AG09309 (cell line): ENCODE measurements around the gene CPNE4.
"Not testable (repeated sequence)": the region's sequence is repeated elsewhere in the genome, so short reads cannot be mapped to it uniquely, and the experiment has no call there.

Experiments used
- DNase-seq: peaks from one replicate; pipeline ENCODE4 v3.0.0-alpha.2; 2010; ENCODE audit warnings: low read depth
- H3K4me3 ChIP-seq: 2 replicates; pipeline ENCODE4 v1.5.1; 2011; ENCODE audit warnings: mild to moderate bottlenecking, low read depth, low read length, moderate library complexity; ENCODE audit not compliant: control insufficient read depth
- TF ChIP-seq, protein P1 (sequence below): IDR thresholded peaks from 2 replicates; pipeline ENCODE4 v1.5.1; 2011; ENCODE audit warnings: mild to moderate bottlenecking, low read depth, low read length, inconsistent platforms; ENCODE audit not compliant: insufficient read depth, control insufficient read depth; ENCODE audit errors: missing control alignments

The CPNE4 gene

GRCh38 chr3:131491084-131491483 is 543.7 kb downstream of the CPNE4 start:
- no peak for DNase-seq
- no peak overlapping the region for H3K4me3 ChIP-seq
- TF ChIP-seq, protein P1, sequence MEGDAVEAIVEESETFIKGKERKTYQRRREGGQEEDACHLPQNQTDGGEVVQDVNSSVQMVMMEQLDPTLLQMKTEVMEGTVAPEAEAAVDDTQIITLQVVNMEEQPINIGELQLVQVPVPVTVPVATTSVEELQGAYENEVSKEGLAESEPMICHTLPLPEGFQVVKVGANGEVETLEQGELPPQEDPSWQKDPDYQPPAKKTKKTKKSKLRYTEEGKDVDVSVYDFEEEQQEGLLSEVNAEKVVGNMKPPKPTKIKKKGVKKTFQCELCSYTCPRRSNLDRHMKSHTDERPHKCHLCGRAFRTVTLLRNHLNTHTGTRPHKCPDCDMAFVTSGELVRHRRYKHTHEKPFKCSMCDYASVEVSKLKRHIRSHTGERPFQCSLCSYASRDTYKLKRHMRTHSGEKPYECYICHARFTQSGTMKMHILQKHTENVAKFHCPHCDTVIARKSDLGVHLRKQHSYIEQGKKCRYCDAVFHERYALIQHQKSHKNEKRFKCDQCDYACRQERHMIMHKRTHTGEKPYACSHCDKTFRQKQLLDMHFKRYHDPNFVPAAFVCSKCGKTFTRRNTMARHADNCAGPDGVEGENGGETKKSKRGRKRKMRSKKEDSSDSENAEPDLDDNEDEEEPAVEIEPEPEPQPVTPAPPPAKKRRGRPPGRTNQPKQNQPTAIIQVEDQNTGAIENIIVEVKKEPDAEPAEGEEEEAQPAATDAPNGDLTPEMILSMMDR, result no peak

DNA sequence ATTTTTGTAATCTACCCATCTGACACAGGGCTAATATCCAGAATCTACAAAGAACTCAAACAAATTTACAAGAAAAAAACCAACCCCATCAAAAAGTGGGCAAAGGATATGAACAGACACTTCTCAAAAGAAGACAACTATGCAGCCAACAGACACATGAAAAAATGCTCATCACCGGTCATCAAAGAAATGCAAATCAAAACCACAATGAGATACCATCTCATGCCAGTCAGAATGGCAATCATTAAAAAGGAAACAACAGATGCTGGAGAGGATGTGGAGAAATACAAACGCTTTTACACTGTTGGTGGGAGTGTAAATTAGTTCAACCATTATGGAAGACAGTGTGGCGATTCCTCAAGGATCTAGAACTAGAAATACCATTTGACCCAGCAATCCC is 548.3 kb downstream of the CPNE4 start:
- H3K4me3 ChIP-seq, DNase-seq: not testable (repeated sequence)

DNA sequence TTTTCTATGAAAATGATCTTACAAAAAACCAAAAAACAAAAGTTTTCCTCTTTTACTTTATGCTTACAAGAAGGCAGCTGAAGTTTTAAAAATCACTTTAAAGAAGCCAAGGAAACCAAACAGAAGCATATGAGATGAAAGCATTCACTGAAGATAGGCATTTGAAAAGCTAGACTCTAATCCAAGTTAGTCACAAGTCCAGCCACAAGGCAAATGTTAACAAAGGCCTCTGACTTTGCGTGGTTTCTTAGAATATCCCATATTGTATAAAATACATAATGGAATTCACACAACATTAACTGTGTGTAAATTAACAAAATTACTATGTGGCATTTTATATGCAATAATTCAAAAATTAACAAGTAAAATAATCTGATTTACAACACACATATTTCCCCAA is 549.7 kb downstream of the CPNE4 start:
- TF ChIP-seq, protein P1, result no peak

DNA sequence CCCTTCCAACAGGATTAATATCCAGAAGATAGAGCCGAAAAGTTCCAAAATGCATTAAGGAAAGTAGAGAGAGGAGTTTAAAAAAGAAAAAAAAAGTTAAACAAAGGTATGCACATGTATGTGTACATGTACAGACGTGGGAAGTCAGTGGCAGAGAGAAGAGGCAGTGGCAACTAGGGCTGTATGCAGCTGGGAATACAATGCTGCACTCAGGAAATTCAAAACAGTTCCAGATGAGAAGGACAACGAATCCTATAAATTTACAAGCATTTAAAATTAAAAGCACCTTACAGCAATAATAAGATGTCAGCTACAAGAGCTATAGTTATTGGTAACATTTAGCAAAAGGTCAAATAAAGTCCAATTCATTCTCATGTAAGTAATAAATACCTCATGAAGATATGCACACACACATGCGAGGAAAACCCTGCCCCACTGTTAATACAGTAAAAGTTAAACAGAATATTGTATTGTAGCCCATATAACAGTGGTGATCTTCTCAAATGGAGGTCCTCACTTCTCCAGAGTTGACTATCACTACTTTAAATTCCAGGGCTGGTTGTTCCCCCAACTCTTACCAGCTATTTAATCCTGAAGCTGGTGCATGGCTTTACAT is 550.2 kb downstream of the CPNE4 start:
- no peak for DNase-seq
- TF ChIP-seq, protein P1, result no peak
- H3K4me3 ChIP-seq, result no peak overlapping the region

More for the DNA sequence above, 549.7 kb downstream of the CPNE4 start:
- H3K4me3 ChIP-seq, result no peak overlapping the region
- no peak for DNase-seq
